ENCODE data around the gene CFAP53.
"Not testable (repeated sequence)": the region's sequence is repeated elsewhere in the genome, so short reads cannot be mapped to it uniquely, and the experiment has no call there.

Gene CFAP53

GRCh38 chr18:50250935-50251334 is 15.4 kb downstream of the CFAP53 start:
- H3K4me3 ChIP-seq (ENCODE audit: low read length): no peak overlapping the region

GRCh38 chr18:50249576-50249975 is 16.7 kb downstream of the CFAP53 start:
- Histone ChIP-seq H3K9me3 (ENCODE audit: insufficient read depth, low read depth, low read length) (no peaks in the 10 kb centered on the region), H3K4me3 (ENCODE audit: low read length) (no peak overlapping the region), H3K4me1 (ENCODE audit: insufficient read depth, low read length) (no peaks in the 10 kb centered on the region; the same call in none of the 2 replicates), H3K9ac (ENCODE audit: low read depth, low read length) (no peak overlapping the region), H3K27me3 (ENCODE audit: insufficient read depth, low read length) (no peaks in the 10 kb centered on the region), H3K36me3 (ENCODE audit: insufficient read depth, low read length) (no peaks in the 10 kb centered on the region), H3K27ac (ENCODE audit: low read depth, low read length) (no peak overlapping the region)

More at GRCh38 chr18:50250935-50251334, 15.4 kb downstream of the CFAP53 start:
- Histone ChIP-seq H3K4me1 (ENCODE audit: insufficient read depth, low read length) (no peaks in the 10 kb centered on the region; the same call in none of the 2 replicates), H3K27me3 (ENCODE audit: insufficient read depth, low read length) (no peaks in the 10 kb centered on the region), H3K27ac (ENCODE audit: low read depth, low read length) (no peak overlapping the region), H3K9ac (ENCODE audit: low read depth, low read length) (no peak overlapping the region), H3K9me3 (ENCODE audit: insufficient read depth, low read depth, low read length) (no peaks in the 10 kb centered on the region), H3K36me3 (ENCODE audit: insufficient read depth, low read length) (no peaks in the 10 kb centered on the region)
- WGBS: 86% methylated on average over 2 of the region's 3 CpGs

GRCh38 chr18:50247561-50247960 is 18.7 kb downstream of the CFAP53 start:
- no peaks in the 10 kb centered on the region; the same call in none of the 2 replicates for H3K4me1 ChIP-seq (ENCODE audit: insufficient read depth, low read length)
- H3K9ac ChIP-seq (ENCODE audit: low read depth, low read length): no peak overlapping the region
- H3K36me3 ChIP-seq (ENCODE audit: insufficient read depth, low read length): no peaks in the 10 kb centered on the region
- H3K27me3 ChIP-seq (ENCODE audit: insufficient read depth, low read length): no peaks in the 10 kb centered on the region
- peaks cover 8% of the 10 kb centered on the region; the same call in 1 of the 2 replicates for H3K9me3 ChIP-seq (ENCODE audit: insufficient read depth, low read depth, low read length)
- no peak overlapping the region for H3K27ac ChIP-seq (ENCODE audit: low read depth, low read length)
- no peak overlapping the region for H3K4me3 ChIP-seq (ENCODE audit: low read length)

- H3K27me3 ChIP-seq (ENCODE audit: insufficient read depth, low read length); H3K4me1 ChIP-seq (ENCODE audit: insufficient read depth, low read length); H3K9ac ChIP-seq (ENCODE audit: low read depth, low read length); H3K36me3 ChIP-seq (ENCODE audit: insufficient read depth, low read length); H3K4me3 ChIP-seq (ENCODE audit: low read length); H3K27ac ChIP-seq (ENCODE audit: low read depth, low read length): not testable (repeated sequence)
- H3K9me3 ChIP-seq (ENCODE audit: insufficient read depth, low read depth, low read length): peaks cover 26% of the 10 kb centered on the region; the same call in 1 of the 2 replicates
- WGBS: 97% methylated on average over 8 of the region's 8 CpGs
Observed at GRCh38 chr18:50241768-50242167, 24.5 kb downstream of the CFAP53 start.

GRCh38 chr18:50240080-50240563 is 26.2 kb downstream of the CFAP53 start:
- H3K27ac ChIP-seq (ENCODE audit: low read depth, low read length): no peak overlapping the region
- no peaks in the 10 kb centered on the region for H3K36me3 ChIP-seq (ENCODE audit: insufficient read depth, low read length)
- WGBS: 94% methylated on average over 3 of the region's 3 CpGs
- H3K4me1 ChIP-seq (ENCODE audit: insufficient read depth, low read length): no peaks in the 10 kb centered on the region
- no peak overlapping the region for H3K4me3 ChIP-seq (ENCODE audit: low read length)
- peaks cover 26% of the 10 kb centered on the region; the same call in 1 of the 2 replicates for H3K9me3 ChIP-seq (ENCODE audit: insufficient read depth, low read depth, low read length)
- H3K27me3 ChIP-seq (ENCODE audit: insufficient read depth, low read length): no peaks in the 10 kb centered on the region
- no peak overlapping the region for H3K9ac ChIP-seq (ENCODE audit: low read depth, low read length)

GRCh38 chr18:50232419-50232818 is 33.9 kb downstream of the CFAP53 start:
- H3K27ac ChIP-seq (ENCODE audit: low read depth, low read length): no peak overlapping the region
- 43% methylated on average over 2 of the region's 2 CpGs for WGBS

GRCh38 chr18:50231621-50232020 is 34.7 kb downstream of the CFAP53 start:
- H3K4me3 ChIP-seq (ENCODE audit: low read length): no peak overlapping the region
- WGBS: 64% methylated on average over 4 of the region's 4 CpGs
- no peak overlapping the region for H3K27ac ChIP-seq (ENCODE audit: low read depth, low read length)
- no peaks in the 10 kb centered on the region for H3K9me3 ChIP-seq (ENCODE audit: insufficient read depth, low read depth, low read length)
- H3K4me1 ChIP-seq (ENCODE audit: insufficient read depth, low read length): peaks cover 10% of the 10 kb centered on the region; the same call in 1 of the 2 replicates
- no peaks in the 10 kb centered on the region for H3K27me3 ChIP-seq (ENCODE audit: insufficient read depth, low read length)
- no peak overlapping the region for H3K9ac ChIP-seq (ENCODE audit: low read depth, low read length)
- no peaks in the 10 kb centered on the region for H3K36me3 ChIP-seq (ENCODE audit: insufficient read depth, low read length)

More at GRCh38 chr18:50232419-50232818, 33.9 kb downstream of the CFAP53 start:
- Histone ChIP-seq H3K4me1 (ENCODE audit: insufficient read depth, low read length) (peaks cover 10% of the 10 kb centered on the region; the same call in 1 of the 2 replicates), H3K27me3 (ENCODE audit: insufficient read depth, low read length) (no peaks in the 10 kb centered on the region), H3K36me3 (ENCODE audit: insufficient read depth, low read length) (no peaks in the 10 kb centered on the region), H3K9ac (ENCODE audit: low read depth, low read length) (no peak overlapping the region; the same call in 1 of the 2 replicates), H3K9me3 (ENCODE audit: insufficient read depth, low read depth, low read length) (no peaks in the 10 kb centered on the region), H3K4me3 (ENCODE audit: low read length) (no peak overlapping the region)

GRCh38 chr18:50220249-50220648 is 46.0 kb downstream of the CFAP53 start:
- not testable (repeated sequence) for H3K36me3 ChIP-seq (ENCODE audit: insufficient read depth, low read length); H3K27me3 ChIP-seq (ENCODE audit: insufficient read depth, low read length); H3K27ac ChIP-seq (ENCODE audit: low read depth, low read length); H3K4me1 ChIP-seq (ENCODE audit: insufficient read depth, low read length); H3K9ac ChIP-seq (ENCODE audit: low read depth, low read length); H3K9me3 ChIP-seq (ENCODE audit: insufficient read depth, low read depth, low read length); H3K4me3 ChIP-seq (ENCODE audit: low read length)
- WGBS: 90% methylated on average over 4 of the region's 4 CpGs

GRCh38 chr18:50218432-50219197 is 47.7 kb downstream of the CFAP53 start:
- 70% methylated on average over 7 of the region's 7 CpGs for WGBS

GRCh38 chr18:50209311-50209710 is 57.0 kb downstream of the CFAP53 start:
- WGBS: 94% methylated on average over 4 of the region's 4 CpGs
- Histone ChIP-seq H3K9ac (ENCODE audit: low read depth, low read length) (no peak overlapping the region), H3K27me3 (ENCODE audit: insufficient read depth, low read length) (no peaks in the 10 kb centered on the region), H3K27ac (ENCODE audit: low read depth, low read length) (no peak overlapping the region), H3K9me3 (ENCODE audit: insufficient read depth, low read depth, low read length) (no peaks in the 10 kb centered on the region), H3K4me3 (ENCODE audit: low read length) (no peak overlapping the region), H3K36me3 (ENCODE audit: insufficient read depth, low read length) (no peaks in the 10 kb centered on the region), H3K4me1 (ENCODE audit: insufficient read depth, low read length) (no peaks in the 10 kb centered on the region)

More at GRCh38 chr18:50218432-50219197, 47.7 kb downstream of the CFAP53 start:
- H3K27ac ChIP-seq (ENCODE audit: low read depth, low read length): no peak overlapping the region
- H3K4me3 ChIP-seq (ENCODE audit: low read length): no peak overlapping the region
- H3K4me1 ChIP-seq (ENCODE audit: insufficient read depth, low read length): no peaks in the 10 kb centered on the region
- peaks cover 8% of the 10 kb centered on the region for H3K9me3 ChIP-seq (ENCODE audit: insufficient read depth, low read depth, low read length)
- no peak overlapping the region for H3K9ac ChIP-seq (ENCODE audit: low read depth, low read length)
- no peaks in the 10 kb centered on the region for H3K36me3 ChIP-seq (ENCODE audit: insufficient read depth, low read length)
- no peaks in the 10 kb centered on the region for H3K27me3 ChIP-seq (ENCODE audit: insufficient read depth, low read length)

- no peak overlapping the region for H3K9ac ChIP-seq (ENCODE audit: low read depth, low read length)
- H3K27ac ChIP-seq (ENCODE audit: low read depth, low read length): no peak overlapping the region
- no peaks in the 10 kb centered on the region for H3K9me3 ChIP-seq (ENCODE audit: insufficient read depth, low read depth, low read length)
- H3K27me3 ChIP-seq (ENCODE audit: insufficient read depth, low read length): peaks cover 12% of the 10 kb centered on the region
- no peaks in the 10 kb centered on the region for H3K4me1 ChIP-seq (ENCODE audit: insufficient read depth, low read length)
- no peak overlapping the region for H3K4me3 ChIP-seq (ENCODE audit: low read length)
- 88% methylated on average over 1 of the region's 1 CpG for WGBS
- no peaks in the 10 kb centered on the region for H3K36me3 ChIP-seq (ENCODE audit: insufficient read depth, low read length)
Observed at GRCh38 chr18:50207722-50208121, 58.6 kb downstream of the CFAP53 start.
